CD4-positive, alpha-beta T cell treated with Interleukin-12 subunit alpha and Interleukin-12 subunit beta, for 1 hour (primary cell): ENCODE results near the gene DQX1.

Source experiments
- DNase-seq: peaks from one replicate; pipeline ENCODE4 v3.0.0-alpha.2; 2020

The DQX1 gene

GRCh38 chr2:74554820-74555531 lies 28.9 kb upstream of the DQX1 start:
- DNase-seq, result peak; percentile 47

GRCh38 chr2:74553892-74554819 lies 28.1 kb upstream of the DQX1 start, which contains the start of the genes DOK1 and LOXL3:
DOK1 (plus strand) TSS chr2:74554720; CDS start chr2:74554755, 35 bp downstream.
LOXL3 (minus strand) TSS chr2:74553942; CDS start chr2:74552634, 1,308 bp downstream.
- peak; percentile 86 for DNase-seq

GRCh38 chr2:74552914-74553811 lies 27.1 kb upstream of the DQX1 start:
- no peak for DNase-seq

- DNase-seq, result no peak
Observed at GRCh38 chr2:74551942-74552913, 26.2 kb upstream of the DQX1 start.

- no peak for DNase-seq
Observed at GRCh38 chr2:74551530-74551929, 25.5 kb upstream of the DQX1 start.

- DNase-seq, result no peak
Observed at GRCh38 chr2:74550231-74550630, 24.2 kb upstream of the DQX1 start.

- DNase-seq, result no peak
Observed at GRCh38 chr2:74548900-74549826, 23.1 kb upstream of the DQX1 start.

GRCh38 chr2:74548285-74548899 lies 22.4 kb upstream of the DQX1 start:
- no peak for DNase-seq

- no peak for DNase-seq
Observed at GRCh38 chr2:74546004-74546403, 20.0 kb upstream of the DQX1 start.

GRCh38 chr2:74544634-74545033 lies 18.6 kb upstream of the DQX1 start:
- peak; percentile 24 for DNase-seq

- no peak for DNase-seq
Observed at GRCh38 chr2:74542978-74543377, 16.9 kb upstream of the DQX1 start.

GRCh38 chr2:74540291-74540690 lies 14.3 kb upstream of the DQX1 start:
- DNase-seq, result no peak

- no peak for DNase-seq
Observed at GRCh38 chr2:74538881-74539339, 12.9 kb upstream of the DQX1 start.

- DNase-seq, result no peak
Observed at GRCh38 chr2:74537140-74537539, 11.1 kb upstream of the DQX1 start.

- DNase-seq, result no peak
Observed at GRCh38 chr2:74536166-74536950, 10.3 kb upstream of the DQX1 start.

- no peak for DNase-seq
Observed at GRCh38 chr2:74535440-74535965, 9.5 kb upstream of the DQX1 start.

- DNase-seq, result no peak
Observed at GRCh38 chr2:74534411-74534810, 8.4 kb upstream of the DQX1 start.

- no peak for DNase-seq
Observed at GRCh38 chr2:74533464-74533863, 7.4 kb upstream of the DQX1 start.

GRCh38 chr2:74532222-74532621 lies 6.2 kb upstream of the DQX1 start:
- DNase-seq, result peak; percentile 64
